Measurements from ENCODE around the gene NAV3.

DNA sequence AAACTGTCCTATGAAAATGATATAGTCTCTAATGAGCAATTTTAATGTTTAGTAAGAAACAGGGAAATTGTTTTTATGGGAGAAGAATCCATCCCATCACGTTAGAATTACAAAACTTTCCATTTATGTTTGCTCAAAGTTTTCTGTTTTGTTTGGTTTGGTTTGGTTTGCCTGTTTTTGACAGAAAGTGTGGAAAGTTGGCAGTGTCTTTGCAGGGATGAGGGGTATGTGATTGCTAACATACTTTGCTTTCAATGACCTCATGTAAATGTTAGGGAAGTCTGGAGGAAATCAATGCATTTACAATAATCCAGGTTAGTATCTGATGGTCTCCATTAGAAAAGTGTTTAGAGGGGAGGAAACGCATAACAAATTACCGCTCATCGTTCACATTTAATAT, 12.3 kb upstream of the NAV3 start:
- TF ChIP-seq, protein P1, sequence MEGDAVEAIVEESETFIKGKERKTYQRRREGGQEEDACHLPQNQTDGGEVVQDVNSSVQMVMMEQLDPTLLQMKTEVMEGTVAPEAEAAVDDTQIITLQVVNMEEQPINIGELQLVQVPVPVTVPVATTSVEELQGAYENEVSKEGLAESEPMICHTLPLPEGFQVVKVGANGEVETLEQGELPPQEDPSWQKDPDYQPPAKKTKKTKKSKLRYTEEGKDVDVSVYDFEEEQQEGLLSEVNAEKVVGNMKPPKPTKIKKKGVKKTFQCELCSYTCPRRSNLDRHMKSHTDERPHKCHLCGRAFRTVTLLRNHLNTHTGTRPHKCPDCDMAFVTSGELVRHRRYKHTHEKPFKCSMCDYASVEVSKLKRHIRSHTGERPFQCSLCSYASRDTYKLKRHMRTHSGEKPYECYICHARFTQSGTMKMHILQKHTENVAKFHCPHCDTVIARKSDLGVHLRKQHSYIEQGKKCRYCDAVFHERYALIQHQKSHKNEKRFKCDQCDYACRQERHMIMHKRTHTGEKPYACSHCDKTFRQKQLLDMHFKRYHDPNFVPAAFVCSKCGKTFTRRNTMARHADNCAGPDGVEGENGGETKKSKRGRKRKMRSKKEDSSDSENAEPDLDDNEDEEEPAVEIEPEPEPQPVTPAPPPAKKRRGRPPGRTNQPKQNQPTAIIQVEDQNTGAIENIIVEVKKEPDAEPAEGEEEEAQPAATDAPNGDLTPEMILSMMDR (IDR thresholded peaks at IDR 0.05): no peak
- no peak for TF ChIP-seq POLR2A (IDR thresholded peaks at IDR 0.05)
- TF ChIP-seq EP300 (IDR thresholded peaks at IDR 0.05): no peak
